Tibial nerve (tissue), 4 donors: Measurements from ENCODE around the gene PRMT1. TPM values are rescaled to one million over a fixed set of nuclear protein-coding genes. Genes with fewer than 3 reads are reported as not detected.
A peak's percentile ranks its signal among the peaks of the same experiment; 100 is the strongest.
"Not testable (repeated sequence)": the region's sequence is repeated elsewhere in the genome, so short reads cannot be mapped to it uniquely, and the experiment has no call there.

Source experiments
- DNase-seq, 2 donors: peaks; one replicate each; pipeline ENCODE4 v3.0.0-alpha.2; 2019; ENCODE audit warnings: low spot score in 2 of 2
- H3K27ac ChIP-seq, 4 donors: fragments of 200-600 bp; sonication (generic) in 3 of 4; one replicate each; pipeline ENCODE4 v1.5.1; 2017 to 2019; ENCODE audit warnings: mild to moderate bottlenecking in 1 of 4
- H3K27me3 ChIP-seq, 2 donors: fragments of 200-600 bp; sonication (generic) in 1 of 2; one replicate each; pipeline versions ENCODE4 v1.5.1 to v1.6.0; 2017 to 2019
- H3K36me3 ChIP-seq, 3 donors: fragments of 200-600 bp; sonication (generic); one replicate each; pipeline ENCODE4 v1.5.1; 2018 to 2019
- H3K4me1 ChIP-seq, 4 donors: fragments of 200-600 bp; sonication (generic) in 3 of 4; one replicate each; pipeline ENCODE4 v1.5.1; 2017 to 2019
- H3K4me3 ChIP-seq, 4 donors: fragments of 200-600 bp; sonication (generic) in 3 of 4; one replicate each; pipeline ENCODE4 v1.5.1; 2017 to 2019; ENCODE audit warnings: mild to moderate bottlenecking in 1 of 4, moderate library complexity in 1 of 4
- H3K9me3 ChIP-seq, 4 donors: fragments of 200-600 bp; sonication (generic) in 3 of 4; one replicate each; pipeline ENCODE4 v1.5.1; 2017 to 2019
- EP300 ChIP-seq, 2 donors: sonication (generic); formaldehyde crosslinking; IDR thresholded peaks; one replicate each; pipeline ENCODE4 v1.6.1; 2017; ENCODE audit warnings: antibody characterized with exemption in 2 of 2, mild to moderate bottlenecking in 1 of 2
- POLR2A ChIP-seq, 2 donors: fragments of 450-650 bp; IDR thresholded peaks; one replicate each; pipeline ENCODE4 v1.6.1; 2017; ENCODE audit warnings: antibody characterized with exemption in 2 of 2, mild to moderate bottlenecking in 2 of 2, moderate library complexity in 2 of 2
- WGBS, 2 donors: methylation state at CpG; one replicate each; pipeline ENCODE4 v1.1.5; 2018; 5-methylcytosine and 5-hydroxymethylcytosine counted together
- total RNA-seq, 4 donors: library from RNA; depleted of rRNA; stranded (reverse); fragments of >200 nt; gene quantifications; one replicate each; pipeline ENCODE4 v1.1.0, GENCODE V29; 2016
- TF ChIP-seq, protein P1 (sequence below), 5 experiments: fragments of 200-600 bp in 3 of 5; fragments of 450-650 bp in 2 of 5; sonication (generic) in 3 of 5; IDR thresholded peaks; one replicate each; pipeline ENCODE4 v1.5.1; 2016 to 2019; ENCODE audit warnings: antibody characterized with exemption in 5 of 5, mild to moderate bottlenecking in 3 of 5, moderate library complexity in 2 of 5

The PRMT1 gene
- total RNA-seq, 4 donors from 2014 or later, result 106 to 147 (median 132) TPM

- Histone ChIP-seq H3K9me3 (no peaks in the 10 kb centered on the region), H3K27me3 (no peaks in the 10 kb centered on the region), H3K4me3 (no peak overlapping the region), H3K36me3 (no peaks in the 10 kb centered on the region), H3K4me1 (peaks cover 0 to 2% (median under 1%) of the 10 kb centered on the region in 4 donors), H3K27ac (no peak overlapping the region)
- TF ChIP-seq, protein P1, sequence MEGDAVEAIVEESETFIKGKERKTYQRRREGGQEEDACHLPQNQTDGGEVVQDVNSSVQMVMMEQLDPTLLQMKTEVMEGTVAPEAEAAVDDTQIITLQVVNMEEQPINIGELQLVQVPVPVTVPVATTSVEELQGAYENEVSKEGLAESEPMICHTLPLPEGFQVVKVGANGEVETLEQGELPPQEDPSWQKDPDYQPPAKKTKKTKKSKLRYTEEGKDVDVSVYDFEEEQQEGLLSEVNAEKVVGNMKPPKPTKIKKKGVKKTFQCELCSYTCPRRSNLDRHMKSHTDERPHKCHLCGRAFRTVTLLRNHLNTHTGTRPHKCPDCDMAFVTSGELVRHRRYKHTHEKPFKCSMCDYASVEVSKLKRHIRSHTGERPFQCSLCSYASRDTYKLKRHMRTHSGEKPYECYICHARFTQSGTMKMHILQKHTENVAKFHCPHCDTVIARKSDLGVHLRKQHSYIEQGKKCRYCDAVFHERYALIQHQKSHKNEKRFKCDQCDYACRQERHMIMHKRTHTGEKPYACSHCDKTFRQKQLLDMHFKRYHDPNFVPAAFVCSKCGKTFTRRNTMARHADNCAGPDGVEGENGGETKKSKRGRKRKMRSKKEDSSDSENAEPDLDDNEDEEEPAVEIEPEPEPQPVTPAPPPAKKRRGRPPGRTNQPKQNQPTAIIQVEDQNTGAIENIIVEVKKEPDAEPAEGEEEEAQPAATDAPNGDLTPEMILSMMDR (IDR thresholded peaks at IDR 0.05), result no peak
- TF ChIP-seq EP300 (IDR thresholded peaks at IDR 0.05), result no peak
- TF ChIP-seq POLR2A (IDR thresholded peaks at IDR 0.05), result no peak
- 83 to 100% methylated on average over 2 to 7 of the region's 8 CpGs for WGBS, 2 donors
- DNase-seq, result no peak
These were observed 36.3 kb downstream of the PRMT1 start for GRCh38 chr19:49713236-49713845.

DNA sequence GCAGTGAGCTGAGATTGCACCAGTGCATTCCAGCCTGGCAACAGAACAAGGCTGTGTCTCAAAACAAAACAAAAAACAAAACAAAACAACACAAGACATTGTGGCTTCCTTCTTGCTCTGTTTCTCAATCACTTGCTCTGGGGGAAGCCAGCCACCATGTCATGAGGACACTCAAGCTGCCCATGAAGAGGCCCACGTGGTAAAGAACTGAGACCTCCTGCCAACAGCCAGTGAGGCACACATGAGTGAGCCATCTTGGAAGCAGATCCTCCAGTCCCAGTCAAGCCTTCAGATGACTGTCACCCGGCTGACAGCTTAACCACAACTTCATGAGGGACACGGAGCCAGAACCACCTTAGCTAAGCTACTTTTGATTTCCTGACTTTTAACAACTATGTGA lies 39.1 kb downstream of the PRMT1 start:
- 71 to 75% methylated on average over 3 of the region's 3 CpGs for WGBS, 2 donors
- TF ChIP-seq POLR2A (IDR thresholded peaks at IDR 0.05) (no peak), EP300 (IDR thresholded peaks at IDR 0.05) (no peak)
- TF ChIP-seq, protein P1 (IDR thresholded peaks at IDR 0.05), result no peak
- H3K4me3 ChIP-seq, result no peak overlapping the region

GRCh38 chr19:49718511-49718910 lies 41.4 kb downstream of the PRMT1 start:
- no peak for TF ChIP-seq EP300 (IDR thresholded peaks at IDR 0.05)
- no peak for TF ChIP-seq POLR2A (IDR thresholded peaks at IDR 0.05)
- TF ChIP-seq, protein P1 (IDR thresholded peaks at IDR 0.05), result no peak
- H3K27ac ChIP-seq, result peak overlapping the region in 2 of 4 donors; percentile 88 to 91

More for the DNA sequence above, 39.1 kb downstream of the PRMT1 start:
- peaks cover 0 to 7% (median 2%) of the 10 kb centered on the region in 4 donors for H3K4me1 ChIP-seq
- DNase-seq, result no peak
- no peaks in the 10 kb centered on the region for H3K9me3 ChIP-seq
- no peaks in the 10 kb centered on the region for H3K36me3 ChIP-seq
- H3K27ac ChIP-seq, result no peak overlapping the region
- H3K27me3 ChIP-seq, result no peaks in the 10 kb centered on the region

DNA sequence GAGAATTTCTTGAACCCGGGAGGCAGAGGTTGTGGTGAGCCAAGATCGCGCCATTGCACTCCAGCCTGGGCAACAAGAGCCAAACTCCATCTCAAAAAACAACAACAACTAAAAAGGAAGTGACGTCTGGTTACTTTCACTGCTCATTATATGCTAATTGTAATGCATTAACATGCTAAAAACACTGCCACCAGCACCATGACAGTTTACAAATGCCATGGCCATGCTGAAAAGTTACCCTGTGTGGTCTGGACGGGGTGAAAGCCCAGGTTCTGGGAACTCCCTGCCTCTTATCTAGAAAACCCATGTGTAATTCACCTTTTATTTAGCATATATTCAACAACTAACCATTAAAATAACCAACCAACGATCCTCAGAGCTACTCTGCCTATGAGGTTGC lies 41.9 kb downstream of the PRMT1 start:
- DNase-seq, result no peak
- TF ChIP-seq POLR2A (IDR thresholded peaks at IDR 0.05) (no peak), EP300 (IDR thresholded peaks at IDR 0.05) (no peak)
- TF ChIP-seq, protein P1 (IDR thresholded peaks at IDR 0.05), result no peak
- peaks cover 0 to 7% (median 2%) of the 10 kb centered on the region in 4 donors for H3K4me1 ChIP-seq
- 79% methylated on average over 6 of the region's 6 CpGs for WGBS, 2 donors
- no peak overlapping the region for H3K27ac ChIP-seq
- H3K9me3 ChIP-seq, result no peaks in the 10 kb centered on the region
- H3K27me3 ChIP-seq, result no peaks in the 10 kb centered on the region
- no peak overlapping the region for H3K4me3 ChIP-seq
- H3K36me3 ChIP-seq, result peaks cover 0 to 23% (median 0%) of the 10 kb centered on the region in 3 donors

More at GRCh38 chr19:49718511-49718910, 41.4 kb downstream of the PRMT1 start:
- Histone ChIP-seq H3K4me3 (peak overlapping the region in 1 of 4 donors; percentile 69), H3K36me3 (peaks cover 0 to 19% (median 0%) of the 10 kb centered on the region in 3 donors), H3K9me3 (no peaks in the 10 kb centered on the region), H3K4me1 (peaks cover 0 to 7% (median 2%) of the 10 kb centered on the region in 4 donors), H3K27me3 (no peaks in the 10 kb centered on the region)
- no peak for DNase-seq
- 71 to 79% methylated on average over 8 of the region's 8 CpGs for WGBS, 2 donors

DNA sequence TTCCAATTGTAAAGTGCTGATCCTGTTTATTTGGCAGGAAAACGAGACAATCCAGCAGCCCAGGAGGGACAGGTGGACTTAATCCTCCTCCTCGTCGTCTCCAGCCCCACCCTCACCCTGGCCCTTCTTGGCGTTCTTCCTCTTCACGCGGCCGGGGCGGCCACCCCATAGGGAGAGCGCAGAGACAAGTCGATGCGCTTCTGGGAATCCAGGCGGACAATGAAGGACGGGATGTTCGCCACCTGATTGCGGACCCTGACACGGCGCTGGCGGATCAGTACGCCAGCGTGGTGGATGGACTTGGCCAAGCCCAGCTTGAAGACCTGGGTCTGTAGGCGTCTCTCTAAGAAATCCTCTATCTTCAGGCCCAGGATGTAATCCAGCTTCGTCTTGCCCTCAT lies 42.3 kb downstream of the PRMT1 start:
- H3K4me1 ChIP-seq, H3K27ac ChIP-seq, DNase-seq, H3K27me3 ChIP-seq, H3K9me3 ChIP-seq, H3K4me3 ChIP-seq: not testable (repeated sequence)
- 81 to 84% methylated on average over 22 of the region's 22 CpGs for WGBS, 2 donors
- peaks cover 0 to 23% (median 0%) of the 10 kb centered on the region in 3 donors for H3K36me3 ChIP-seq
